Smooth muscle cell (in vitro differentiated cells): Measurements from ENCODE around the gene R3HDML. TPM values are rescaled to one million over a fixed set of nuclear protein-coding genes. Genes with fewer than 3 reads are reported as not detected.

Source experiments
- DNase-seq: peaks from one replicate; lab custom pipeline; 2025; ENCODE audit not compliant: unreplicated experiment; lab: John Stamatoyannopoulos, UW
- H2AFZ ChIP-seq: fragments of 200-600 bp; sonication (generic); 2 replicates; pipeline ENCODE4 v1.6.0; 2016; ENCODE audit warnings: antibody characterized with exemption, low read depth, mild to moderate bottlenecking
- H3F3A ChIP-seq: fragments of 200-600 bp; sonication (generic); 2 replicates; pipeline ENCODE4 v1.6.0; 2017; ENCODE audit warnings: antibody characterized with exemption, low read depth
- H3K27ac ChIP-seq: fragments of 200-600 bp; sonication (generic); 2 replicates; pipeline ENCODE4 v1.5.1; 2016; ENCODE audit warnings: low read depth, mild to moderate bottlenecking
- H3K27me3 ChIP-seq: fragments of 200-600 bp; sonication (generic); 2 replicates; pipeline ENCODE4 v1.6.1; 2016; ENCODE audit warnings: low read depth, mild to moderate bottlenecking
- H3K36me3 ChIP-seq: fragments of 200-600 bp; sonication (generic); 2 replicates; pipeline ENCODE4 v1.5.1; 2016; ENCODE audit warnings: low read depth
- H3K4me1 ChIP-seq: fragments of 200-600 bp; sonication (generic); 2 replicates; pipeline ENCODE4 v1.5.1; 2016; ENCODE audit warnings: low read depth
- H3K4me2 ChIP-seq: fragments of 200-600 bp; sonication (generic); 2 replicates; pipeline ENCODE4 v1.6.0; 2016; ENCODE audit warnings: mild to moderate bottlenecking
- H3K4me3 ChIP-seq: fragments of 200-600 bp; sonication (generic); 2 replicates; pipeline ENCODE4 v1.5.1; 2016; ENCODE audit warnings: mild to moderate bottlenecking
- H3K79me2 ChIP-seq: fragments of 200-600 bp; sonication (generic); 2 replicates; pipeline ENCODE4 v1.6.0; 2016; ENCODE audit warnings: low read depth, mild to moderate bottlenecking
- H3K9ac ChIP-seq: fragments of 200-600 bp; sonication (generic); 2 replicates; pipeline ENCODE4 v1.6.0; 2016; ENCODE audit warnings: low read depth
- H3K9me3 ChIP-seq: fragments of 200-600 bp; sonication (generic); replicated peaks from 2 replicates; pipeline ENCODE4 v1.5.1; 2016; ENCODE audit warnings: low read depth
- H4K20me1 ChIP-seq: fragments of 200-600 bp; sonication (generic); 2 replicates; pipeline ENCODE4 v1.6.0; 2016; ENCODE audit warnings: low read depth
- WGBS: methylation state at CpG from one replicate; pipeline ENCODE4 v1.1.7; 2016; ENCODE audit warnings: low lambda C conversion rate; 5-methylcytosine and 5-hydroxymethylcytosine counted together
- polyA plus RNA-seq: library from polyadenylated mRNA; unstranded; fragments of >200 nt; fragmentation: Nextera tagmentation; extraction: Ambion mirVana; gene quantifications from 2 replicates; pipeline ENCODE4 v1.2.1, GENCODE V29; 2016
- total RNA-seq: library from RNA; depleted of rRNA; stranded (reverse); fragments of >200 nt; gene quantifications from 2 replicates; pipeline ENCODE4 v1.2.3, GENCODE V29; 2014
- TF ChIP-seq, protein P1 (sequence below): fragments of 200-600 bp; sonication (generic); IDR thresholded peaks from 2 replicates; pipeline ENCODE4 v1.5.1; 2017; ENCODE audit warnings: borderline replicate concordance, mild to moderate bottlenecking, antibody characterized with exemption; ENCODE audit not compliant: insufficient read depth, poor library complexity, severe bottlenecking

Gene R3HDML
- total and polyA plus RNA-seq, 2 experiments from 2014 or later, result not detected

DNA sequence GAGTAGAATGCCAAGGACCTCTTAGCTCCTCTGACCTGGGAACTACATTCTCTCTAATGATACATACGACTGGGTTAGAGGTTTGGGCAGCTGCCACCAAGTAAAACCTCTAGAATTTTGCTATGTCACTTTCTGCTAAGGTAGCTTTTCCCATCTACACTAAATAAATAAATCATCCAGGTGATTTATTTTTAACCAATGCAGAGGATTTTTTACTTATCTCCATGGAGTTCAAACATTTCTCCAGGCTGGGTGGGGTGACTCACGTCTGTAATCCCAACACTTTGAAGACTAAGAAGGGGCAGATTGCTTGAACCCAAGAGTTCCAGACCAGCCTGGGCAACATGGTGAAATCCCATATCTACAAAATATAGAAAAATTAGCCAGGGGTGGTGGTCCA lies 45.8 kb downstream of the R3HDML start:
- no peaks in the 10 kb centered on the region for H3K79me2 ChIP-seq
- no peaks in the 10 kb centered on the region for H3K9me3 ChIP-seq
- H3K4me2 ChIP-seq, result no peak overlapping the region
- 86% methylated on average over 2 of the region's 2 CpGs for WGBS
- no peaks in the 10 kb centered on the region for H3K36me3 ChIP-seq
- H3K27me3 ChIP-seq, result no peaks in the 10 kb centered on the region
- H3K9ac ChIP-seq, result no peak overlapping the region
- no peaks in the 10 kb centered on the region for H3F3A ChIP-seq
- TF ChIP-seq, protein P1, sequence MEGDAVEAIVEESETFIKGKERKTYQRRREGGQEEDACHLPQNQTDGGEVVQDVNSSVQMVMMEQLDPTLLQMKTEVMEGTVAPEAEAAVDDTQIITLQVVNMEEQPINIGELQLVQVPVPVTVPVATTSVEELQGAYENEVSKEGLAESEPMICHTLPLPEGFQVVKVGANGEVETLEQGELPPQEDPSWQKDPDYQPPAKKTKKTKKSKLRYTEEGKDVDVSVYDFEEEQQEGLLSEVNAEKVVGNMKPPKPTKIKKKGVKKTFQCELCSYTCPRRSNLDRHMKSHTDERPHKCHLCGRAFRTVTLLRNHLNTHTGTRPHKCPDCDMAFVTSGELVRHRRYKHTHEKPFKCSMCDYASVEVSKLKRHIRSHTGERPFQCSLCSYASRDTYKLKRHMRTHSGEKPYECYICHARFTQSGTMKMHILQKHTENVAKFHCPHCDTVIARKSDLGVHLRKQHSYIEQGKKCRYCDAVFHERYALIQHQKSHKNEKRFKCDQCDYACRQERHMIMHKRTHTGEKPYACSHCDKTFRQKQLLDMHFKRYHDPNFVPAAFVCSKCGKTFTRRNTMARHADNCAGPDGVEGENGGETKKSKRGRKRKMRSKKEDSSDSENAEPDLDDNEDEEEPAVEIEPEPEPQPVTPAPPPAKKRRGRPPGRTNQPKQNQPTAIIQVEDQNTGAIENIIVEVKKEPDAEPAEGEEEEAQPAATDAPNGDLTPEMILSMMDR, result no peak
- no peaks in the 10 kb centered on the region for H4K20me1 ChIP-seq
- no peak overlapping the region for H2AFZ ChIP-seq
- H3K4me1 ChIP-seq, result no peaks in the 10 kb centered on the region
- no peak overlapping the region for H3K27ac ChIP-seq
- H3K4me3 ChIP-seq, result no peak overlapping the region
- DNase-seq, result no peak

DNA sequence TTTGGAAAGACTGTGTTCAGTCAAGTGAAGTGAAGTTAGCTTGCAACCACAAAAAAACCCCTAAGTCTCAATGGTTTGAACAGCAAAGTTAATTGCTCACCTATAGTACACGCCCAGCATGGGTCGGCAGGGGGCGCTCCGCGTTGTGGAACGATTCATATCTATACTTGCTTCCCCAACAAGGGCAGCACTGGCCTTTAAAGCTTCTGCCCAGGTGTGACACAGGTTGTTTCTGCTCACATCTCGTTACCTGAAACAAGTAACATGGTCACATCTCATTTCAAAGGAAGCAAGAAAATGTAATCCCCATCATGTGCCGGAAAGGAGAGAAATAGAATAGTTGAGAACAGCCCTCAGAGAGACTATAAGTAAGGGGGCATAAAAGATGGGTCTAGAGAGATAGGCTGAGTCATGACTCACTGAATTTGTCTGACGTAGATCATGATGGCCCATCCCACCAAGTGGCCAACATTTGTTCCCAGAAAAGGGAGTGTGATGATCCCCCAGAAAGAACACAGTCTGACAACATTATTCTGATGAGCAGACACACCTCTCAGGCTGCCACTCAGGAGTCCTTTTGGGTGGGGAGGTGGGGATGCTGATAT lies 47.7 kb downstream of the R3HDML start:
- Histone ChIP-seq H3K27me3 (peaks cover 2% of the 10 kb centered on the region), H3K4me1 (no peaks in the 10 kb centered on the region), H3K9me3 (no peaks in the 10 kb centered on the region), H3K36me3 (no peaks in the 10 kb centered on the region), H4K20me1 (no peaks in the 10 kb centered on the region), H3K79me2 (no peaks in the 10 kb centered on the region), H3F3A (no peaks in the 10 kb centered on the region), H3K4me3 (no peak overlapping the region), H2AFZ (no peak overlapping the region), H3K4me2 (no peak overlapping the region), H3K27ac (no peak overlapping the region), H3K9ac (no peak overlapping the region)
- 18% methylated on average over 9 of the region's 9 CpGs for WGBS
- peak; percentile 21 for DNase-seq
- TF ChIP-seq, protein P1, result peak; percentile 92

DNA sequence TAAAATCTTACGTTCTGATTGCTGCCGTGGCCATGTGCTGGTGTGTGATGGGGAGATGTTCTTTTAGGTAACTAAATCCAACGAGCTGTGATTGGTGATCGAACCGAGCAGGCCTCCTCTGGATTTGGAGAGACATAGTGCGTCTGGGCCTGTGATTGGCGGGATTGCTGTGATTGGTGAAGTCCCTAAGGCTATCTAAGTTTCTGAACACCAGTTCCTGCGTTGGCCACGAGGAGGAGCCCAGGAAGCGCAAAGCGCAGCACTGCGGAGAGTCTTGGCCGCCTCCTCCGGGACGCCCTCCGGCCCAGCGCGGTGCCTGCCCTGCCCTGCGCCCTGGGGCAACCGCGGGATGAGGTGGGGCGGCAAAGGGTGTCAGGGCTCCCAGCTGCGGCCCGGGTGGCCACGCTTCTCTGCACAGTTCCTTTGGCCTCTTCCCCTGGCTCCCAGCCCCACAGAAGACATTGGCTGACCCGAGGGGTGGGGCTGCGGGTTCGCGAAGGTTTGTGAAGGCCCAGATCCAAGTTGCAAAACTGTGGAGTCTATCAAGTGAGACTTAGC lies 51.7 kb downstream of the R3HDML start:
- no peak for DNase-seq
- H3K9ac ChIP-seq, result no peak overlapping the region

More for the DNA sequence above, 51.7 kb downstream of the R3HDML start:
- H3K79me2 ChIP-seq, result no peaks in the 10 kb centered on the region
- TF ChIP-seq, protein P1, result peak; percentile 75
- peak overlapping the region; percentile 70 for H3K4me2 ChIP-seq
- no peaks in the 10 kb centered on the region for H3F3A ChIP-seq
- H3K4me3 ChIP-seq, result no peak overlapping the region
- WGBS, result 10% methylated on average over 29 of the region's 29 CpGs
- H3K36me3 ChIP-seq, result no peaks in the 10 kb centered on the region
- no peaks in the 10 kb centered on the region for H3K9me3 ChIP-seq
- H2AFZ ChIP-seq, result no peak overlapping the region
- H3K27me3 ChIP-seq, result peaks cover 2% of the 10 kb centered on the region
- H3K4me1 ChIP-seq, result no peaks in the 10 kb centered on the region
- no peak overlapping the region for H3K27ac ChIP-seq
- no peaks in the 10 kb centered on the region for H4K20me1 ChIP-seq
